ENCODE results near the gene PNKP. TPM values are rescaled to one million over a fixed set of nuclear protein-coding genes. Genes with fewer than 3 reads are reported as not detected.

Gene PNKP
- total and polyA plus RNA-seq, 3 experiments from 2014 or later, result 28.4 to 98.7 (median 91.6) TPM

Other genes starting within 250 kb of the PNKP start
- gene RRAS, start 227.4 kb downstream of the PNKP start, total RNA-seq, result 1 to 10 TPM; 5.3 to 5.8 TPM
- 16.0 TPM for gene RRAS, start 227.4 kb downstream of the PNKP start, polyA plus RNA-seq
- 10 to 100 TPM; 79.2 to 79.7 TPM for gene SCAF1, start 225.4 kb downstream of the PNKP start, total RNA-seq
- 3.2 TPM for gene SCAF1, start 225.4 kb downstream of the PNKP start, polyA plus RNA-seq
- gene IRF3, start 201.7 kb downstream of the PNKP start, total RNA-seq, result 100 to 1,000 TPM; 118 to 127 TPM
- 81.7 TPM for gene IRF3, start 201.7 kb downstream of the PNKP start, polyA plus RNA-seq
- gene BCL2L12, start 201.6 kb downstream of the PNKP start, total RNA-seq, result 10 to 100 TPM; 68.2 to 70.9 TPM
- 18.9 TPM for gene BCL2L12, start 201.6 kb downstream of the PNKP start, polyA plus RNA-seq
- 100 to 1,000 TPM; 529 to 537 TPM for gene PRMT1, start 190.3 kb downstream of the PNKP start, total RNA-seq
- gene PRMT1, start 190.3 kb downstream of the PNKP start, polyA plus RNA-seq, result 135 TPM
- 1 to 10 TPM; 6.9 to 7.2 TPM for gene ADM5, start 178.0 kb downstream of the PNKP start, total RNA-seq
- gene ADM5, start 178.0 kb downstream of the PNKP start, polyA plus RNA-seq, result 0.91 TPM
- gene CPT1C, start 176.5 kb downstream of the PNKP start, total RNA-seq, result under 1 TPM; 0.66 to 0.84 TPM
- gene CPT1C, start 176.5 kb downstream of the PNKP start, polyA plus RNA-seq, result not detected
- under 1 TPM; 0.42 to 0.79 TPM for gene TSKS, start 104.3 kb downstream of the PNKP start, total RNA-seq
- gene TSKS, start 104.3 kb downstream of the PNKP start, polyA plus RNA-seq, result not detected
- gene AP2A1, start 100.6 kb downstream of the PNKP start, total RNA-seq, result 10 to 100 TPM; 82.5 to 87.7 TPM
- gene AP2A1, start 100.6 kb downstream of the PNKP start, polyA plus RNA-seq, result 10.1 TPM
- 10 to 100 TPM; 26.1 to 30.1 TPM for gene FUZ, start 54.3 kb downstream of the PNKP start, total RNA-seq
- 4.5 TPM for gene FUZ, start 54.3 kb downstream of the PNKP start, polyA plus RNA-seq
- 10 to 100 TPM; 42.3 to 47.2 TPM for gene MED25, start 49.3 kb downstream of the PNKP start, total RNA-seq
- gene MED25, start 49.3 kb downstream of the PNKP start, polyA plus RNA-seq, result 23.7 TPM
- gene PTOV1, start 16.4 kb downstream of the PNKP start, total RNA-seq, result 10 to 100 TPM; 91.9 to 93.7 TPM
- 47.7 TPM for gene PTOV1, start 16.4 kb downstream of the PNKP start, polyA plus RNA-seq
- gene AKT1S1, start 9.8 kb upstream of the PNKP start, total RNA-seq, result 10 to 100 TPM; 32.8 to 33.6 TPM
- 4.7 TPM for gene AKT1S1, start 9.8 kb upstream of the PNKP start, polyA plus RNA-seq
- 10 to 100 TPM; 31.7 to 33.5 TPM for gene TBC1D17, start 10.1 kb upstream of the PNKP start, total RNA-seq
- gene TBC1D17, start 10.1 kb upstream of the PNKP start, polyA plus RNA-seq, result 16.8 TPM
- 10 to 100 TPM; 35.6 to 39.1 TPM for gene IL4I1, start 29.3 kb upstream of the PNKP start, total RNA-seq
- gene IL4I1, start 29.3 kb upstream of the PNKP start, polyA plus RNA-seq, result 13.1 TPM
- gene ATF5, start 61.6 kb upstream of the PNKP start, total RNA-seq, result 10 to 100 TPM; 57.7 to 59.9 TPM
- 1.7 TPM for gene ATF5, start 61.6 kb upstream of the PNKP start, polyA plus RNA-seq
- 100 to 1,000 TPM; 223 to 231 TPM for gene NUP62, start 61.9 kb upstream of the PNKP start, total RNA-seq
- gene NUP62, start 61.9 kb upstream of the PNKP start, polyA plus RNA-seq, result 73.7 TPM
- gene SIGLEC11, start 93.6 kb upstream of the PNKP start, total RNA-seq, result not detected
- gene SIGLEC11, start 93.6 kb upstream of the PNKP start, polyA plus RNA-seq, result not detected
- 10 to 100 TPM; 62.4 to 66.5 TPM for gene VRK3, start 157.8 kb upstream of the PNKP start, total RNA-seq
- gene VRK3, start 157.8 kb upstream of the PNKP start, polyA plus RNA-seq, result 92.7 TPM
- 1 to 10 TPM; 8.5 to 9.8 TPM for gene ZNF473, start 158.4 kb upstream of the PNKP start, total RNA-seq
- 4.5 TPM for gene ZNF473, start 158.4 kb upstream of the PNKP start, polyA plus RNA-seq